Gastrocnemius medialis (tissue), 4 donors: ENCODE data around the gene WNT5A. TPM values are rescaled to one million over a fixed set of nuclear protein-coding genes. Genes with fewer than 3 reads are reported as not detected.

Experiments used
- ATAC-seq, 2 donors: fragments of 150-250 bp; one replicate each; pipeline ENCODE4 v1.9.1; 2016
- DNase-seq, 2 donors: peaks; one replicate each; pipeline ENCODE4 v3.0.0-alpha.2; 2019
- H3K27ac ChIP-seq, 4 donors: fragments of 200-600 bp; sonication (generic); 1 replicate in 1 of 4; 2 replicates in 3 of 4; pipeline ENCODE4 v1.5.1; 2016 to 2018; ENCODE audit warnings: mild to moderate bottlenecking in 2 of 4, moderate library complexity in 1 of 4
- H3K27me3 ChIP-seq, 3 donors: fragments of 200-600 bp; sonication (generic) in 2 of 3; 1 replicate in 1 of 3; 2 replicates in 2 of 3; pipeline versions ENCODE4 v1.5.1 to v1.6.0; 2016 to 2019; ENCODE audit warnings: mild to moderate bottlenecking in 1 of 3, moderate library complexity in 1 of 3
- H3K36me3 ChIP-seq, 2 donors: fragments of 200-600 bp; sonication (generic) in 1 of 2; one replicate each; pipeline ENCODE4 v1.5.1; 2017 to 2018
- H3K4me1 ChIP-seq, 2 donors: fragments of 200-600 bp; sonication (generic) in 1 of 2; one replicate each; pipeline ENCODE4 v1.5.1; 2016 to 2017; ENCODE audit warnings: mild to moderate bottlenecking in 2 of 2
- H3K4me3 ChIP-seq, 4 donors: fragments of 200-600 bp; sonication (generic) in 3 of 4; 1 replicate in 1 of 4; 2 replicates in 3 of 4; pipeline ENCODE4 v1.5.1; 2016 to 2019; ENCODE audit warnings: mild to moderate bottlenecking in 2 of 4
- H3K9me3 ChIP-seq, 3 donors: fragments of 200-600 bp; sonication (generic) in 2 of 3; 1 replicate in 1 of 3; 2 replicates in 2 of 3; pipeline ENCODE4 v1.5.1; 2016 to 2019
- POLR2A ChIP-seq, 2 donors: fragments of 450-650 bp; IDR thresholded peaks; one replicate each; pipeline ENCODE4 v1.6.1; 2017; ENCODE audit warnings: antibody characterized with exemption in 2 of 2, mild to moderate bottlenecking in 2 of 2, moderate library complexity in 2 of 2
- in situ Hi-C, 4 donors: fragments of 200-750 bp; cut with MboI; loops; one replicate each; pipeline versions ENCODE4 v1.15.0 to v1.8.0; 2017; ENCODE audit warnings: low sequenced_read_pairs in 4 of 4
- intact Hi-C: fragments of 100-400 bp; cut with DNase I; formaldehyde crosslinking; loops from one replicate; pipeline ENCODE4 v1.15.1; 2023; ENCODE audit warnings: low total_unique reads
- total RNA-seq, 4 donors: library from RNA; depleted of rRNA; stranded (reverse); fragments of >200 nt; gene quantifications; one replicate each; pipeline versions ENCODE4 v1.1.0 to v1.2.3, GENCODE V29; 2016
- TF ChIP-seq, protein P1 (sequence below), 5 experiments: fragments of 450-650 bp in 3 of 5; fragments of 200-600 bp in 2 of 5; sonication (generic) in 2 of 5; IDR thresholded peaks in 4 of 5; conservative IDR thresholded peaks in 1 of 5; 1 replicate in 4 of 5; 2 replicates in 1 of 5; pipeline ENCODE4 v1.5.1; 2016 to 2019; ENCODE audit warnings: antibody characterized with exemption in 5 of 5, mild to moderate bottlenecking in 3 of 5, moderate library complexity in 3 of 5

WNT5A gene
- total RNA-seq, 4 donors from 2014 or later, result 1.6 to 2.9 (median 1.9) TPM

DNA sequence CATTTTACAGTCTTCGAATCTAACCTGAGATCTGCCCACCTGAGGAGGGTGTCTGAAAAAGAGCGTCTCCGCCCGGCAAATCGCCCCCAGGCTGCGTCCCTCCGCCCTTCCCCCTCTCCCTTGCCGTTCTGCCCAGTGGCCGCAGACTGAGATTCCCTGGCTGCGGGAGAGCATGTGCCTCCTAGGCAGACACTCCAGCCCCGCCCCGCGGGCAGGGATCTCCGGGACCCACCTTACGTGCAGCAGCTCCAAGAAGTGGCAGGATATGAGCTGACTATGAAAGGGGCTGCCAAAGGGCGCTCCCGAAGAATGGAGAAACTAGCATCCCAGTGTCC lies 2.7 kb upstream of the WNT5A start:
- no peak for ATAC-seq
- Histone ChIP-seq H3K4me3 (peak overlapping the region in 1 of 4 donors; percentile 16), H3K9me3 (no peaks in the 10 kb centered on the region), H3K4me1 (peaks cover 0 to 21% of the 10 kb centered on the region in 2 donors), H3K27me3 (no peaks in the 10 kb centered on the region), H3K36me3 (no peaks in the 10 kb centered on the region), H3K27ac (no peak overlapping the region)
- DNase-seq, result no peak
- TF ChIP-seq, protein P1, sequence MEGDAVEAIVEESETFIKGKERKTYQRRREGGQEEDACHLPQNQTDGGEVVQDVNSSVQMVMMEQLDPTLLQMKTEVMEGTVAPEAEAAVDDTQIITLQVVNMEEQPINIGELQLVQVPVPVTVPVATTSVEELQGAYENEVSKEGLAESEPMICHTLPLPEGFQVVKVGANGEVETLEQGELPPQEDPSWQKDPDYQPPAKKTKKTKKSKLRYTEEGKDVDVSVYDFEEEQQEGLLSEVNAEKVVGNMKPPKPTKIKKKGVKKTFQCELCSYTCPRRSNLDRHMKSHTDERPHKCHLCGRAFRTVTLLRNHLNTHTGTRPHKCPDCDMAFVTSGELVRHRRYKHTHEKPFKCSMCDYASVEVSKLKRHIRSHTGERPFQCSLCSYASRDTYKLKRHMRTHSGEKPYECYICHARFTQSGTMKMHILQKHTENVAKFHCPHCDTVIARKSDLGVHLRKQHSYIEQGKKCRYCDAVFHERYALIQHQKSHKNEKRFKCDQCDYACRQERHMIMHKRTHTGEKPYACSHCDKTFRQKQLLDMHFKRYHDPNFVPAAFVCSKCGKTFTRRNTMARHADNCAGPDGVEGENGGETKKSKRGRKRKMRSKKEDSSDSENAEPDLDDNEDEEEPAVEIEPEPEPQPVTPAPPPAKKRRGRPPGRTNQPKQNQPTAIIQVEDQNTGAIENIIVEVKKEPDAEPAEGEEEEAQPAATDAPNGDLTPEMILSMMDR (IDR thresholded peaks at IDR 0.05 in 4 of 5, conservative IDR thresholded peaks at IDR 0.05 in 1 of 5), result no peak
- TF ChIP-seq POLR2A (IDR thresholded peaks at IDR 0.05), result no peak
- in situ Hi-C loops, result loop anchor here (10.0 to 25.0 kb wide), 6 partner anchors 248 to 998 kb away; no protein-coding TSS in a partner anchor
- intact Hi-C loops, result loop anchor here (5.0 kb wide), 3 partner anchors 537 to 637 kb away; no protein-coding TSS in a partner anchor

DNA sequence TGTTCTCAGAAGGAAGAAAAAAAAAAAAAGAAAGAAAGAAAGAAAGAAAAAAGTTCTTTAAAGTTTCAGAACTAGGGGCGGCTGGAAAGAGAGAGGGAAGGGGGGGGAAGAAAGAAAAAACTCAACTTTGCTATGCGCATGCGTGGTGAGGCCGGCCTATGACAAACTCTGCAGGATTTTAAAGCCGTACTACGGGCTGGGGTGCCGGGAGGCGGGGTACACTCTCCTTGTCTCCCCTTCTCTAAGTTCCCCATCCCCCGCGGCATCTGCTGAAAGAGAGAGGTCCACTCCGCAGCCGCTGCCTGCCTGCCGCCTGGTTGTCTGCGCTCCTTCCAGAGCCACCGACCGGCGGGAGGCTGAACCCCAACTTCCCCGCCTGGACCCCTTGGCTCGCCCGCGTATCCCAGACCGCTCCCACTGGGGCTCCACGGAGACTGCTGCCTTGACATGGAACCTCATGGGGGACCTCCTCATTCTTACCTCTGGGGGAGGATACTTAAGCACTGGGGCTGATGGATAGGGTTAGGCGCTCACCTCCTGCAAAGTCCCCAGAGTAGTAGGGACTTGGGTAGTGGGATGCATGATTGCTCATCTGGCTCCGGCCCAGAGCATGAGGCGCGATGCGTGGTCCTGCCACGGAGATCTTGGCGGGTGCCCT lies 1.4 kb upstream of the WNT5A start:
- peak; percentile 48 to 54 for DNase-seq
- intact Hi-C loops (loop anchor here (5.0 kb wide), 3 partner anchors 536 to 636 kb away; no protein-coding TSS in a partner anchor), in situ Hi-C loops (loop anchor here (10.0 to 25.0 kb wide), 6 partner anchors 249 to 999 kb away; no protein-coding TSS in a partner anchor)
- ATAC-seq, result peak in 1 of 2 donors; percentile 40
- peak overlapping the region; percentile 45 to 82 (median 73) for H3K27ac ChIP-seq
- H3K9me3 ChIP-seq, result no peaks in the 10 kb centered on the region
- H3K36me3 ChIP-seq, result no peaks in the 10 kb centered on the region
- TF ChIP-seq, protein P1 (IDR thresholded peaks at IDR 0.05 in 4 of 5, conservative IDR thresholded peaks at IDR 0.05 in 1 of 5), result no peak
- no peak for TF ChIP-seq POLR2A (IDR thresholded peaks at IDR 0.05)
- peak overlapping the region; percentile 57 to 82 (median 68) for H3K4me3 ChIP-seq
- peaks cover 0 to 23% of the 10 kb centered on the region in 2 donors for H3K4me1 ChIP-seq
- no peaks in the 10 kb centered on the region for H3K27me3 ChIP-seq

DNA sequence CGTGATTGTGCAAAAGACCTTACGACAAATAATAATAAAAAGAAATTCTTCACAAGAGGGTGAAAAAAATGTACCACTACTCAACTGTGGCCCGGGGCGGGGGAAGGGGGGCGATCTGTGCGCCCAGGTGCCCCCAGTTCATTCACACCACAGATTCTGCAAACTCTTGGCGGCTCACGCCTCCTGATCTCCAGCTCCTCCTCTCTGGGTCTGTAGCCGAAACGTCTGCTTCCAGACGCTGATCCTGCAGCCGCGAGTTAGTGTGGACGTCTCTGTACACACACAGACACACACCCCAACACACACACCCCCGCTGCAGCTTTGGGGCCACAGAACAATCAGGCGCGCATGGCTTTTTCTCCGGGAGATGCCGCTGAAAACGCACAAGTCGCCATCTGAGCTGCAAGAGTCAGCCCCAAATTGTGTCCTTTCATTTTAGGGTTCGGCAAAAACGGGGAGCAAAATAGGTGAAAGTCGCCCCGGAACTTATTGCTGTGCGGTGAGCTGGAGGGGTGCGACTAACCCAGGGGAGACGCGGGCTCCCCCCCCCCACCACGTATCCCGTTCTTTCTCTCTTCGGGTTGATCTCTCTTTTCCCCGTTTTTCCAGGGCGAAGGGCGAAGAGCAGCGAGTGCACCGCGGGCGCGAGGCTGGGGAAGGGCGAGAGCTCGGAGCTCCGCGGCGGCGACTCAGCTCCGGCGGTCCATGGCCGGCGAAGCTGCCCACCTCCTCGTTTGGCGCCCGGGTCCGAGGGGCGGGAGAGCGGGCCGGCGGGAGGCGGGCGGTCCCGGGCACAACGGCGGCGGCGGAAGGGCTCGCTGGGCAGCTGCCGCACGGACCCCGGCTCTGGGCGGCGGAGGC lies 505 bp upstream of the WNT5A start:
- Histone ChIP-seq H3K27ac (peak overlapping the region; percentile 61 to 82 (median 73)), H3K27me3 (no peaks in the 10 kb centered on the region), H3K36me3 (no peaks in the 10 kb centered on the region), H3K4me3 (peak overlapping the region; percentile 57 to 82 (median 68)), H3K4me1 (peaks cover 0 to 23% of the 10 kb centered on the region in 2 donors), H3K9me3 (no peaks in the 10 kb centered on the region)
- TF ChIP-seq POLR2A (IDR thresholded peaks at IDR 0.05), result no peak
- TF ChIP-seq, protein P1 (IDR thresholded peaks at IDR 0.05 in 4 of 5, conservative IDR thresholded peaks at IDR 0.05 in 1 of 5), result no peak
- DNase-seq, result no peak
- ATAC-seq, result peak in 1 of 2 donors; percentile 18
- in situ Hi-C loops (loop anchor here (10.0 to 25.0 kb wide), 6 partner anchors 250 to 1000 kb away; no protein-coding TSS in a partner anchor), intact Hi-C loops (loop anchor here (5.0 kb wide), 3 partner anchors 535 to 635 kb away; no protein-coding TSS in a partner anchor)

DNA sequence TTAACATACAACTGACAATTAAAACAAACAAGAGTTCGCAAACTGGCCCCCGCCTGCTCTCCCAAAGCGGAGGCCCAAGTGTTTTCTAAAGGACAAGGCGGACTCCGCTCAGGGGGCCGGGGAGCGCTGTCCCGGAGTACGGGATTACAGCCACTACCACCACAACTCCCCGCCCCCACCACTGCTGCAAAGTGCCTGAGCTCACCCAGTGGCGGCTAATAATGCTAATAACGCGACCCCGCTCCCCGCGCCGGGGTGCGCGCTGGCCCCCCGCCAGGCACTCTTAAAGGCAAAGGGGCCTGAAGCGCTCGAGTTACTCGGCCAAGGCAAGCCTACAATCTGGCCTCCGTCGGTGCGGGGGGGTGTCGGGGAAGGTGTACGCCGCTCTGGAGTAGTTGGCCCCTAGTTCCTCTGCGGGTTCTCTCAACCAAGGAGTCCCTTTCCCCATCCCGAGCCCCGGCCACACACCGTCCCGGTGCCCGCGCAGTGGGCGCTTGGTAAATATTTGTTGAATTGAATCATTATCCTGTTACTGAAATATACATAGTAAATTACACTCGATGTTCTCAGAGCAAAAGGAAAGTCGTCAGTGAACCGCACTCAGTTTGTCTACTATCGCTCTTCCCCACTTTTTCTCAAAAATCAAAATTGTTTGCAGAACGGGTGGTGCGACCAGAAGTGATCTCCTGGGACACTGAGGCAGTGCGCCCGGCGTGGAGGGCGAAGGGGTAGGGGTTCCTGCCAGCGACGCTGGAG lies 827 bp downstream of the WNT5A start:
- in situ Hi-C loops (loop anchor here (10.0 to 25.0 kb wide), 6 partner anchors 251 to 1001 kb away; no protein-coding TSS in a partner anchor), intact Hi-C loops (loop anchor here (5.0 kb wide), 3 partner anchors 534 to 634 kb away; no protein-coding TSS in a partner anchor)
- ATAC-seq (peak; percentile 52), DNase-seq (peak; percentile 30 to 68)
- Histone ChIP-seq H3K27me3 (peaks cover 0 to 6% (median 4%) of the 10 kb centered on the region in 3 donors), H3K4me3 (peak overlapping the region; percentile 57 to 82 (median 68)), H3K27ac (peak overlapping the region; percentile 61 to 82 (median 77)), H3K4me1 (peaks cover 0 to 33% of the 10 kb centered on the region in 2 donors), H3K9me3 (no peaks in the 10 kb centered on the region), H3K36me3 (no peaks in the 10 kb centered on the region)
- TF ChIP-seq, protein P1 (IDR thresholded peaks at IDR 0.05 in 4 of 5, conservative IDR thresholded peaks at IDR 0.05 in 1 of 5), result no peak
- no peak for TF ChIP-seq POLR2A (IDR thresholded peaks at IDR 0.05)
